Loucy (cell line): ENCODE data around the gene MCM3AP.

Source experiments
- CTCF ChIP-seq: fragments of 200-600 bp; sonication (generic); conservative IDR thresholded peaks from 2 replicates; pipeline ENCODE4 v1.5.1; 2014; ENCODE audit warnings: mild to moderate bottlenecking, antibody characterized with exemption, low read length
- EZH2phosphoT487 ChIP-seq: fragments of 200-600 bp; IDR thresholded peaks from 2 replicates; pipeline ENCODE4 v1.6.1; 2018; ENCODE audit warnings: antibody characterized with exemption, mild to moderate bottlenecking, moderate library complexity, borderline replicate concordance

GRCh38 chr21:46295177-46295770, 9.9 kb upstream of the MCM3AP start:
- TF ChIP-seq CTCF = no peak
- no peak for TF ChIP-seq EZH2phosphoT487
